GM12872 (cell line): Measurements from ENCODE around the gene FCN3.
A peak's percentile ranks its signal among the peaks of the same experiment; 100 is the strongest.

Experiments used
- TF ChIP-seq, protein P1 (sequence below): IDR thresholded peaks from 3 replicates; pipeline ENCODE4 v1.5.1; 2011; ENCODE audit warnings: low read depth, mild to moderate bottlenecking, low read length, moderate library complexity; ENCODE audit not compliant: insufficient read depth

The FCN3 gene

GRCh38 chr1:27395441-27396195 lies 21.0 kb upstream of the FCN3 start:
- TF ChIP-seq, protein P1, sequence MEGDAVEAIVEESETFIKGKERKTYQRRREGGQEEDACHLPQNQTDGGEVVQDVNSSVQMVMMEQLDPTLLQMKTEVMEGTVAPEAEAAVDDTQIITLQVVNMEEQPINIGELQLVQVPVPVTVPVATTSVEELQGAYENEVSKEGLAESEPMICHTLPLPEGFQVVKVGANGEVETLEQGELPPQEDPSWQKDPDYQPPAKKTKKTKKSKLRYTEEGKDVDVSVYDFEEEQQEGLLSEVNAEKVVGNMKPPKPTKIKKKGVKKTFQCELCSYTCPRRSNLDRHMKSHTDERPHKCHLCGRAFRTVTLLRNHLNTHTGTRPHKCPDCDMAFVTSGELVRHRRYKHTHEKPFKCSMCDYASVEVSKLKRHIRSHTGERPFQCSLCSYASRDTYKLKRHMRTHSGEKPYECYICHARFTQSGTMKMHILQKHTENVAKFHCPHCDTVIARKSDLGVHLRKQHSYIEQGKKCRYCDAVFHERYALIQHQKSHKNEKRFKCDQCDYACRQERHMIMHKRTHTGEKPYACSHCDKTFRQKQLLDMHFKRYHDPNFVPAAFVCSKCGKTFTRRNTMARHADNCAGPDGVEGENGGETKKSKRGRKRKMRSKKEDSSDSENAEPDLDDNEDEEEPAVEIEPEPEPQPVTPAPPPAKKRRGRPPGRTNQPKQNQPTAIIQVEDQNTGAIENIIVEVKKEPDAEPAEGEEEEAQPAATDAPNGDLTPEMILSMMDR: peak; percentile 92

- TF ChIP-seq, protein P1: no peak
Observed at GRCh38 chr1:27394925-27395324, 20.3 kb upstream of the FCN3 start.

GRCh38 chr1:27394282-27394658 lies 19.6 kb upstream of the FCN3 start:
- TF ChIP-seq, protein P1: no peak

DNA sequence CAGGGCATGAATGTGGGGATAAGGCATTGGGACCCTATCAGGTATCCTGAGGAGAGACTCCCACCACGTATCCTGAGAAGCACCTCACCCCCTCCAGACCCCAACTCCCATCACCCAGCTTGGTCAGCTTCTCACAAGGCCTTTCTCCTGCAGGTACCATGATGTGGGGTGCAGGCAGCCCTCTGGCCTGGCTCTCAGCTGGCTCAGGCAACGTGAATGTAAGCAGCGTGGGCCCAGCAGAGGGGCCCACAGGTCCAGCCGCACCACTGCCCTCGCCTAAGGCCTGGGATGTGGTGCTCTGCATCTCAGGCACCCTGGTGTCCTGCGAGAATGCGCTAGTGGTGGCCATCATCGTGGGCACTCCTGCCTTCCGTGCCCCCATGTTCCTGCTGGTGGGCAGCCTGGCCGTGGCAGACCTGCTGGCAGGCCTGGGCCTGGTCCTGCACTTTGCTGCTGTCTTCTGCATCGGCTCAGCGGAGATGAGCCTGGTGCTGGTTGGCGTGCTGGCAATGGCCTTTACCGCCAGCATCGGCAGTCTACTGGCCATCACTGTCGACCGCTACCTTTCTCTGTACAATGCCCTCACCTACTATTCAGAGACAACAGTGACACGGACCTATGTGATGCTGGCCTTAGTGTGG lies 19.1 kb upstream of the FCN3 start:
- TF ChIP-seq, protein P1: no peak

- TF ChIP-seq, protein P1: peak; percentile 46
Observed at GRCh38 chr1:27392778-27393635, 18.4 kb upstream of the FCN3 start.

DNA sequence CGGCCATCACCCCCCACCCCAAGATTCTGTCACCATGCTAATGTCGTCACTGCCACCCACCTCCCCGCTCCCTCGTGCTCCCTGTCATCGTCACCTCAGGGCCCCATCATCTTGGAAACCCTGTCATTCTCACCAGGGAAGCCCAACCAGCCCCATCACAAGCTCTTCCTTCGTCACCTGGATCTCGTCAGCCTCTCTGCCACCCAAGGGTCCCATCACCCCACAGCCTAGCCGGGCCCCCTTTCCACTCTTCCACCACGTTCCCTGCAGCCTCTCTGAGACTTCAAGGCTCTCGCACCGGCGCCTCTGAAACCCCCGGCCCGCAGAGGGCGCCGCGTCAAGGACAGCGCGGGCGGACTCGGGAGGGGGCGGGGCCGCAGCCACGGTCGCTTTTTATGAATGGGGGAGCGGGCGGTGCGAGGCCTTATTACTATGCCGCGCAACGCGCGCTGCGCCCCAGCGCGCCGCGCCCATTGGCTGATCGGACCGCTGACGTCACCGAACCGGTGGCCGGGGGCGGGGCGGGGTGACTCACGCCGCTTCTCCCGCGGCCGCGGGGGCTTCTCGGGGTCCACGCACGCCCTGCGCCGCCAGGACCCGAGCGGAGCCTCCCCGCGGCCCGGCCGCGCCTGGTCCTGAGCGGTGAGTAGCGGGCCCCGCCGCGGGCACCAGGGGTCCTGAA lies 17.6 kb upstream of the FCN3 start, which contains the start of gene GPR3:
Gene GPR3, plus strand, starts transcription at position 527 of the 682 bp plus-strand sequence. CDS start 1,177 bp downstream, outside the sequence.
- TF ChIP-seq, protein P1: peak; percentile 48
